GM18526 (cell line): ENCODE measurements around the gene CAB39L.

Source experiments
- POLR2A ChIP-seq: IDR thresholded peaks from 3 replicates; pipeline ENCODE4 v1.6.1; 2011; ENCODE audit not compliant: insufficient read length; ENCODE audit errors: extremely low read depth

Gene CAB39L

GRCh38 chr13:49319951-49320350, 123.9 kb downstream of the CAB39L start:
- no peak for TF ChIP-seq POLR2A

- no peak for TF ChIP-seq POLR2A
These were observed 124.3 kb downstream of the CAB39L start for GRCh38 chr13:49319551-49319950.

- no peak for TF ChIP-seq POLR2A
These were observed 127.9 kb downstream of the CAB39L start for GRCh38 chr13:49315756-49316482.

- no peak for TF ChIP-seq POLR2A
These were observed 128.8 kb downstream of the CAB39L start for GRCh38 chr13:49315036-49315565.

- TF ChIP-seq POLR2A, result no peak
These were observed 129.5 kb downstream of the CAB39L start for GRCh38 chr13:49314344-49314882.

GRCh38 chr13:49311816-49312215, 132.0 kb downstream of the CAB39L start:
- TF ChIP-seq POLR2A, result no peak

GRCh38 chr13:49310251-49310650, 133.6 kb downstream of the CAB39L start:
- TF ChIP-seq POLR2A, result no peak

- TF ChIP-seq POLR2A, result no peak
These were observed 134.9 kb downstream of the CAB39L start for GRCh38 chr13:49308921-49309408.

- no peak for TF ChIP-seq POLR2A
These were observed 135.6 kb downstream of the CAB39L start for GRCh38 chr13:49308097-49308875.

- TF ChIP-seq POLR2A, result no peak
These were observed 136.5 kb downstream of the CAB39L start for GRCh38 chr13:49307365-49307764.

GRCh38 chr13:49305792-49306425, 138.0 kb downstream of the CAB39L start:
- no peak for TF ChIP-seq POLR2A

GRCh38 chr13:49304763-49305700, 138.8 kb downstream of the CAB39L start:
- TF ChIP-seq POLR2A, result no peak

GRCh38 chr13:49304356-49304755, 139.5 kb downstream of the CAB39L start:
- TF ChIP-seq POLR2A, result no peak
